Fibroblast of skin of scalp (primary cell): ENCODE results near the gene PLXNA1. TPM values are rescaled to one million over a fixed set of nuclear protein-coding genes. Genes with fewer than 3 reads are reported as not detected.

Experiments
- DNase-seq: peaks from one replicate; pipeline ENCODE4 v3.0.0-alpha.2; 2013
- polyA plus RNA-seq, 2 experiments: library from polyadenylated mRNA; unstranded; fragments of 120-200 nt; gene quantifications; one replicate each; pipeline ENCODE4 v1.2.1, GENCODE V29; 2013; ENCODE audit not compliant: insufficient read length in 2 of 2

The PLXNA1 gene
- 63.7 TPM for polyA plus RNA-seq (2013, experiment 1 of 2; ENCODE audit: insufficient read length)
- polyA plus RNA-seq (2013, experiment 2 of 2; ENCODE audit: insufficient read length): 60.5 TPM

- peak; percentile 83 for DNase-seq
Observed at GRCh38 chr3:126982471-126983175, at the start of gene PLXNA1. TSS of gene PLXNA1 (plus strand) at chr3:126983115. CDS start at chr3:126988594, 5,479 bp downstream.

GRCh38 chr3:126934031-126934531, 48.8 kb upstream of the PLXNA1 start:
- peak; percentile 65 for DNase-seq

- DNase-seq: no peak
Observed at GRCh38 chr3:126934991-126935390, 47.9 kb upstream of the PLXNA1 start.

- DNase-seq: no peak
Observed at GRCh38 chr3:126935756-126936509, 47.0 kb upstream of the PLXNA1 start.

GRCh38 chr3:126936853-126937425, 46.0 kb upstream of the PLXNA1 start:
- DNase-seq: no peak

- no peak for DNase-seq
Observed at GRCh38 chr3:126937533-126937932, 45.4 kb upstream of the PLXNA1 start.

- DNase-seq: no peak
Observed at GRCh38 chr3:126937973-126938372, 44.9 kb upstream of the PLXNA1 start.

GRCh38 chr3:126938520-126939337, 44.2 kb upstream of the PLXNA1 start:
- no peak for DNase-seq

GRCh38 chr3:126939338-126939718, 43.6 kb upstream of the PLXNA1 start:
- no peak for DNase-seq

GRCh38 chr3:126939733-126940132, 43.2 kb upstream of the PLXNA1 start:
- DNase-seq: no peak

- no peak for DNase-seq
Observed at GRCh38 chr3:126941721-126942270, 41.1 kb upstream of the PLXNA1 start.

- DNase-seq: no peak
Observed at GRCh38 chr3:126944089-126944965, 38.6 kb upstream of the PLXNA1 start.

- no peak for DNase-seq
Observed at GRCh38 chr3:126945171-126945721, 37.7 kb upstream of the PLXNA1 start.

- no peak for DNase-seq
Observed at GRCh38 chr3:126945891-126946290, 37.0 kb upstream of the PLXNA1 start.

- DNase-seq: no peak
Observed at GRCh38 chr3:126946405-126946804, 36.5 kb upstream of the PLXNA1 start.

GRCh38 chr3:126947429-126947828, 35.5 kb upstream of the PLXNA1 start:
- no peak for DNase-seq

- DNase-seq: no peak
Observed at GRCh38 chr3:126948980-126949535, 33.9 kb upstream of the PLXNA1 start.

GRCh38 chr3:126951561-126951960, 31.4 kb upstream of the PLXNA1 start:
- no peak for DNase-seq

GRCh38 chr3:126952261-126952982, 30.5 kb upstream of the PLXNA1 start:
- DNase-seq: no peak
